ENCODE measurements around the gene ATXN3L. TPM values are rescaled to one million over a fixed set of nuclear protein-coding genes. Genes with fewer than 3 reads are reported as not detected.

ATXN3L gene
- total and polyA plus RNA-seq, 2 experiments from 2014 or later = not detected

DNA sequence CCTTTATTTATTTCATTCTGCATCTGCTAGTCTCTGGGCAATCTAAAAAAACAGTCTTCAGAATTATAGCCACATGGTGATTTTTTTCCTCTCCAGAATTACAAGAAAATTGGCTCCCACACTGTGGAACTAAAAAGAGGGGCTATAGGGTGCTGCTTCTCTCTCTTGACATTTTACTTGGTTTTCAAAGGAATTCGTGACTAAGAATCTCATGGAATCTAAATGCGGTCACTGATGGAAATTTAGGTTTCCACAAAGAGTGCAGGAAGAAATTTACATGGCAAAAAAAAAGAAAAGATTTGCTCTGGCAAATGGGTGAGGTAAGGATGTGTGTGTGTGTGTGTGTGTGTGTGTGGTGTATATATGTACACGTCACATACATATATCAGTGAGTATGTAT, 10.2 kb downstream of the ATXN3L start:
- ATAC-seq (no peak), DNase-seq (ENCODE audit: low spot score) (no peak)
- Histone ChIP-seq H3K4me3 (no peak overlapping the region), H3K27ac (ENCODE audit: low read depth) (no peak overlapping the region), H3F3A (replicated peaks; ENCODE audit: low read depth) (no peaks in the 10 kb centered on the region), H3K4me1 (ENCODE audit: insufficient read depth) (peaks cover 5% of the 10 kb centered on the region), H3K36me3 (ENCODE audit: insufficient read depth) (no peaks in the 10 kb centered on the region), H2AFZ (no peak overlapping the region), H3K27me3 (ENCODE audit: insufficient read depth) (no peaks in the 10 kb centered on the region), H3K9me2 (ENCODE audit: insufficient read depth) (no peaks in the 10 kb centered on the region), H3K4me2 (no peak overlapping the region), H3K79me2 (replicated peaks; ENCODE audit: insufficient read depth) (no peaks in the 10 kb centered on the region), H4K20me1 (replicated peaks; ENCODE audit: insufficient read depth) (no peaks in the 10 kb centered on the region)
- Mint-ChIP-seq H3K27ac (no peak overlapping the region), H3K9me3 (no peaks in the 10 kb centered on the region), H3K36me3 (ENCODE audit: low read depth) (no peaks in the 10 kb centered on the region), H3K4me1 (0 out of 3 replicates have a peak, but pooled peaks cover 4% of the 10 kb centered on the region), H3K27me3 (ENCODE audit: insufficient read depth, low read depth, poor library complexity) (no peaks in the 10 kb centered on the region), H3K4me3 (no peak overlapping the region)
- TF ChIP-seq ZNF114 (CRISPR knock-in tag; IDR thresholded peaks at IDR 0.05) = no peak
- TF ChIP-seq POLR2AphosphoS5 (IDR thresholded peaks at IDR 0.05; ENCODE audit: low read depth) = no peak
- TF ChIP-seq CREB1 (CRISPR knock-in tag; IDR thresholded peaks at IDR 0.05; ENCODE audit: low read depth) = no peak
- no peak for TF ChIP-seq EZH2phosphoT487 (IDR thresholded peaks at IDR 0.05; ENCODE audit: unreplicated experiment)
- TF ChIP-seq ZNF462 (CRISPR knock-in tag; IDR thresholded peaks at IDR 0.05) = no peak
- no peak for TF ChIP-seq ZNF331 (CRISPR knock-in tag; IDR thresholded peaks at IDR 0.05; ENCODE audit: low read depth)
- TF ChIP-seq REST (IDR thresholded peaks at IDR 0.05; ENCODE audit: unreplicated experiment) = no peak
- TF ChIP-seq JUNB (IDR thresholded peaks at IDR 0.05; ENCODE audit: unreplicated experiment) = no peak
- TF ChIP-seq, protein P1, sequence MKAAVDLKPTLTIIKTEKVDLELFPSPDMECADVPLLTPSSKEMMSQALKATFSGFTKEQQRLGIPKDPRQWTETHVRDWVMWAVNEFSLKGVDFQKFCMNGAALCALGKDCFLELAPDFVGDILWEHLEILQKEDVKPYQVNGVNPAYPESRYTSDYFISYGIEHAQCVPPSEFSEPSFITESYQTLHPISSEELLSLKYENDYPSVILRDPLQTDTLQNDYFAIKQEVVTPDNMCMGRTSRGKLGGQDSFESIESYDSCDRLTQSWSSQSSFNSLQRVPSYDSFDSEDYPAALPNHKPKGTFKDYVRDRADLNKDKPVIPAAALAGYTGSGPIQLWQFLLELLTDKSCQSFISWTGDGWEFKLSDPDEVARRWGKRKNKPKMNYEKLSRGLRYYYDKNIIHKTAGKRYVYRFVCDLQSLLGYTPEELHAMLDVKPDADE (IDR thresholded peaks at IDR 0.05) = no peak
- TF ChIP-seq STAT1 (IDR thresholded peaks at IDR 0.05; ENCODE audit: unreplicated experiment) = no peak
- TF ChIP-seq NANOG (IDR thresholded peaks at IDR 0.05; ENCODE audit: borderline replicate concordance) = no peak
- TF ChIP-seq, protein P2, sequence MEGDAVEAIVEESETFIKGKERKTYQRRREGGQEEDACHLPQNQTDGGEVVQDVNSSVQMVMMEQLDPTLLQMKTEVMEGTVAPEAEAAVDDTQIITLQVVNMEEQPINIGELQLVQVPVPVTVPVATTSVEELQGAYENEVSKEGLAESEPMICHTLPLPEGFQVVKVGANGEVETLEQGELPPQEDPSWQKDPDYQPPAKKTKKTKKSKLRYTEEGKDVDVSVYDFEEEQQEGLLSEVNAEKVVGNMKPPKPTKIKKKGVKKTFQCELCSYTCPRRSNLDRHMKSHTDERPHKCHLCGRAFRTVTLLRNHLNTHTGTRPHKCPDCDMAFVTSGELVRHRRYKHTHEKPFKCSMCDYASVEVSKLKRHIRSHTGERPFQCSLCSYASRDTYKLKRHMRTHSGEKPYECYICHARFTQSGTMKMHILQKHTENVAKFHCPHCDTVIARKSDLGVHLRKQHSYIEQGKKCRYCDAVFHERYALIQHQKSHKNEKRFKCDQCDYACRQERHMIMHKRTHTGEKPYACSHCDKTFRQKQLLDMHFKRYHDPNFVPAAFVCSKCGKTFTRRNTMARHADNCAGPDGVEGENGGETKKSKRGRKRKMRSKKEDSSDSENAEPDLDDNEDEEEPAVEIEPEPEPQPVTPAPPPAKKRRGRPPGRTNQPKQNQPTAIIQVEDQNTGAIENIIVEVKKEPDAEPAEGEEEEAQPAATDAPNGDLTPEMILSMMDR (conservative IDR thresholded peaks at IDR 0.05; ENCODE audit: low read depth in 2 of 2) = no peak
